Measurements from ENCODE around the gene ZNF425. TPM values are rescaled to one million over a fixed set of nuclear protein-coding genes. Genes with fewer than 3 reads are reported as not detected.

Gene ZNF425
- total RNA-seq, 1 experiment from 2014 or later, result 3.3 TPM

- BruUV-seq (replicated peaks), result no TSS peak
- Mint-ChIP-seq H3K4me3 (ENCODE audit: unreplicated experiment) (no peak overlapping the region), H3K9me3 (ENCODE audit: unreplicated experiment) (no peaks in the 10 kb centered on the region), H3K27ac (ENCODE audit: low read depth, unreplicated experiment) (no peak overlapping the region), H3K27me3 (ENCODE audit: insufficient read depth, unreplicated experiment) (no peaks in the 10 kb centered on the region), H3K36me3 (ENCODE audit: insufficient read depth, unreplicated experiment) (peaks cover 40% of the 10 kb centered on the region), H3K4me1 (ENCODE audit: insufficient read depth, unreplicated experiment) (peaks cover 6% of the 10 kb centered on the region)
- intact Hi-C loops (cut with micrococcal nuclease), result no loop called here
- TF ChIP-seq CTCF (IDR thresholded peaks at IDR 0.05; ENCODE audit: unreplicated experiment), result no peak
- POLR2A ChIA-PET, result interaction anchor here (1.7 kb wide), 1 partner anchor 12 kb away, joined by 4 read pairs; no protein-coding TSS in a partner anchor
- no peak for DNase-seq (ENCODE audit: unreplicated experiment)
- CTCF ChIA-PET, result interaction anchor here (0.6 kb wide), 1 partner anchor 12 kb away, joined by 7 read pairs; no protein-coding TSS in a partner anchor
These were observed 53.7 kb downstream of the ZNF425 start for GRCh38 chr7:149072438-149072775.

- CTCF ChIA-PET, result interaction anchor here (0.7 to 1.1 kb wide), 2 partner anchors 19 to 1939 kb away, joined by 3 to 4 read pairs; no protein-coding TSS in a partner anchor
- POLR2A ChIA-PET, result interaction anchor here (1.7 kb wide), 1 partner anchor 13 kb away, joined by 4 read pairs; no protein-coding TSS in a partner anchor
- intact Hi-C loops (cut with micrococcal nuclease), result no loop called here
- DNase-seq (ENCODE audit: unreplicated experiment), result no peak
- Mint-ChIP-seq H3K27ac (ENCODE audit: low read depth, unreplicated experiment) (no peak overlapping the region), H3K36me3 (ENCODE audit: insufficient read depth, unreplicated experiment) (peaks cover 40% of the 10 kb centered on the region), H3K27me3 (ENCODE audit: insufficient read depth, unreplicated experiment) (no peaks in the 10 kb centered on the region), H3K9me3 (ENCODE audit: unreplicated experiment) (no peaks in the 10 kb centered on the region), H3K4me1 (ENCODE audit: insufficient read depth, unreplicated experiment) (peaks cover 6% of the 10 kb centered on the region), H3K4me3 (ENCODE audit: unreplicated experiment) (no peak overlapping the region)
- no peak for TF ChIP-seq CTCF (IDR thresholded peaks at IDR 0.05; ENCODE audit: unreplicated experiment)
- no TSS peak for BruUV-seq (replicated peaks)
These were observed 54.3 kb downstream of the ZNF425 start for GRCh38 chr7:149071641-149072437.

- H3K4me3 Mint-ChIP-seq (ENCODE audit: unreplicated experiment), result no peak overlapping the region
- CTCF ChIA-PET, result interaction anchor here (1.1 to 1.5 kb wide), 2 partner anchors 20 to 55 kb away, joined by 3 to 5 read pairs; partner anchors contain the start of gene ZNF425
- no TSS peak for BruUV-seq (replicated peaks)
- H3K9me3 Mint-ChIP-seq (ENCODE audit: unreplicated experiment), result no peaks in the 10 kb centered on the region
- POLR2A ChIA-PET, result no interaction called here
- peaks cover 6% of the 10 kb centered on the region for H3K4me1 Mint-ChIP-seq (ENCODE audit: insufficient read depth, unreplicated experiment)
- no peak for DNase-seq (ENCODE audit: unreplicated experiment)
- H3K36me3 Mint-ChIP-seq (ENCODE audit: insufficient read depth, unreplicated experiment), result peaks cover 40% of the 10 kb centered on the region
- H3K27ac Mint-ChIP-seq (ENCODE audit: low read depth, unreplicated experiment), result no peak overlapping the region
- intact Hi-C loops (cut with micrococcal nuclease), result no loop called here
- TF ChIP-seq CTCF (IDR thresholded peaks at IDR 0.05; ENCODE audit: unreplicated experiment), result no peak
- H3K27me3 Mint-ChIP-seq (ENCODE audit: insufficient read depth, unreplicated experiment), result no peaks in the 10 kb centered on the region
These were observed 54.9 kb downstream of the ZNF425 start for GRCh38 chr7:149071182-149071635.

- ChIA-PET CTCF (interaction anchor here (0.6 to 1.5 kb wide), 3 partner anchors 20 to 56 kb away, joined by 3 to 5 read pairs (median 3); partner anchors contain the start of gene ZNF425), POLR2A (no interaction called here)
- BruUV-seq (replicated peaks), result no TSS peak
- Mint-ChIP-seq H3K9me3 (ENCODE audit: unreplicated experiment) (no peaks in the 10 kb centered on the region), H3K27ac (ENCODE audit: low read depth, unreplicated experiment) (no peak overlapping the region), H3K36me3 (ENCODE audit: insufficient read depth, unreplicated experiment) (peaks cover 46% of the 10 kb centered on the region), H3K4me3 (ENCODE audit: unreplicated experiment) (no peak overlapping the region), H3K27me3 (ENCODE audit: insufficient read depth, unreplicated experiment) (no peaks in the 10 kb centered on the region), H3K4me1 (ENCODE audit: insufficient read depth, unreplicated experiment) (peaks cover 6% of the 10 kb centered on the region)
- TF ChIP-seq CTCF (IDR thresholded peaks at IDR 0.05; ENCODE audit: unreplicated experiment), result no peak
- DNase-seq (ENCODE audit: unreplicated experiment), result no peak
- intact Hi-C loops (cut with micrococcal nuclease), result no loop called here
These were observed 55.6 kb downstream of the ZNF425 start for GRCh38 chr7:149070372-149071125.
